HG02885 (cell line): Measurements from ENCODE around the gene ARMC5.
"Not testable (repeated sequence)": the region's sequence is repeated elsewhere in the genome, so short reads cannot be mapped to it uniquely, and the experiment has no call there.

ENCODE experiments used
- ATAC-seq: cut with Tn5 transposase; IDR thresholded peaks from one replicate; pipeline ENCODE4 v1.9.1; 2021; ENCODE audit warnings: mild to moderate bottlenecking; ENCODE audit not compliant: unreplicated experiment, poor library complexity

ARMC5 gene

DNA sequence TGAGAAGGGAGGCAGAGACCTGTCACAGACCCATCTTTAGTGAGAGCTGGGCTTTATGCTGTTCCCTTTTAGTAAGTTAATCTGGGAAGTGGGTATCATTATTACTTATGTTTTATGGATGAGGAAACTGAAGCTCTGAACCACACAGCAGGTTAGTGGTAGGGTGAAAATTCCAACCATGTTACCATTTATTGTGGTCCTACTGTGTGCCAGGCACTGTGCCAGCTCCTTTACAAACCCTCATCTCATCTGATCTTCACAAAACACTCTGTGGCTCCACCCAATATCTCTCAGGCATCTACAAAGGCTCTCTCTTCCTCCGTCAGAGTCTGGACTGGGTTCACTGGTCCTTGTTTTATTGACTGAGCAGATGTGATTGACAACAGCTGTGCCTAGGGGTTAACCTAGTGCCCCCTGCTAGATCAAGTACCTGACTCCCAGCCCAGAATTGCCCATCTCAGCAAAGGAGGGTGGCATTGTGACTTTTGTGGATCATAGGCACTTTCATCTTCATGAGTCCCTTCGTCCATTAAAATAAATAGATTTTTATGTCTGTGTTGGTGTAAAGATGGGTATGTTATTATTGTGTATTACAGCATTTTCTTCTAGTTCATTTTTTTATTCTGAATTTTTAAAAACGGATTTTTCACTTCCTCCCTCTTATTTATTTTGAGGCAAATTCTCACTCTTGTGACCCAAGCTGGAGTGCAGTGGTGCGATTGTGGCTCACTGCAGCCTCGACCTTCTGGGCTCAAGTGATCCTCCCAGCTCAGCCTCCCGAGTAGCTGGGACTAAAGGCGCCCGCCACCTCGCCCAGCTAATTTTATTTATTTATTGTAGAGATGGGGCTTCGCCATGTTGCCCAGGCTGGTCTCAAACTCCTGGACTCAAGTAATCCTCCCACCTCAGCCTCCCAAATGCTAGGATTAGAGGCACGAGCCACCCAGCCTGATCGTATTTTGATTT lies 15.8 kb downstream of the ARMC5 start:
- ATAC-seq, result no peak

DNA sequence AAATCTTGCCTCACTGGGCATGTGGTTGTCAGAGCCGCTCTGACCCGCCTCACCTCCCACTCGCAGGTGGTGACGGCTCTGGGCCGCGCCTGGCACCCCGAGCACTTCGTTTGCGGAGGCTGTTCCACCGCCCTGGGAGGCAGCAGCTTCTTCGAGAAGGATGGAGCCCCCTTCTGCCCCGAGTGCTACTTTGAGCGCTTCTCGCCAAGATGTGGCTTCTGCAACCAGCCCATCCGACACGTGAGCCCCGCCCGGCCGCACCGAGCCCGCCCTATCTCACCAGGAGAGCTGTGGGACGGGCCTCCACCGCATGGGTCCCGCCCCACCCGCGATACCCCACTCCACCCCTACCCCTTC lies 16.6 kb downstream of the ARMC5 start:
- ATAC-seq, result no peak

DNA sequence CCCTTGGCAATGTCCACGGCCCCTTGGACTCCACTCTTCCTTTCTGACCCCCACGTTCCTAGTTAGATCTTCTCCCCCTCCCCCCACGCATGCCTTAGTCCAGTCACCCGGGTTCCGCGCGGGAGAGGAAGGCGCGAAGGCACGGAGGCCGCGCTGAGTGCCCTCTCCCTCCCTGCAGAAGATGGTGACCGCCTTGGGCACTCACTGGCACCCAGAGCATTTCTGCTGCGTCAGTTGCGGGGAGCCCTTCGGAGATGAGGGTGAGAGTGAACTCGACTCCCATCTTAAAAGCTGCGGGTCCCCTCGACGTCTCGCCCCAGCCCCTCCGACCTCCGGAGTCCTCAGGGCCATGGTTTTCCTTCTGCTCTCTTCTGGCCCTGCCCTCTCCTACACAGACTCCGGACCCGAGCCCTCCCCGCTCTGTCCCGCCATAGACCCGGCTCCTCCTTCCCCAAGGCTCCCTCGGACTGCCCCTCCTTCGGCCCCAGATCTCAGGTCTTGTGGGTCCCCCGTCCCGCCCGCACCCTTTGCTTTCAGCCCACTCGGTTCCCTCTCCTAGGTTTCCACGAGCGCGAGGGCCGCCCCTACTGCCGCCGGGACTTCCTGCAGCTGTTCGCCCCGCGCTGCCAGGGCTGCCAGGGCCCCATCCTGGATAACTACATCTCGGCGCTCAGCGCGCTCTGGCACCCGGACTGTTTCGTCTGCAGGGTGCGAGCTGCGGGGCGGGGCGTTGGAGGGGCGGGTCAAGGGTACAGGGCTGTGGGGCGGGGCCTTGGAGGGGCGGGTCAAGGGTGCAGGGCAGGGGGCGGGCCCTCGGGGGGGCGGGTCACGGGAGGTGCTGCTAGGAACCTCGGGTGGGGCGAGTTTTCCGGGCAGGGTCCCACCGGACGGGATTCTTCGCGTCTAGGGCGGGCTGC lies 17.3 kb downstream of the ARMC5 start:
- peak; percentile 59 for ATAC-seq

DNA sequence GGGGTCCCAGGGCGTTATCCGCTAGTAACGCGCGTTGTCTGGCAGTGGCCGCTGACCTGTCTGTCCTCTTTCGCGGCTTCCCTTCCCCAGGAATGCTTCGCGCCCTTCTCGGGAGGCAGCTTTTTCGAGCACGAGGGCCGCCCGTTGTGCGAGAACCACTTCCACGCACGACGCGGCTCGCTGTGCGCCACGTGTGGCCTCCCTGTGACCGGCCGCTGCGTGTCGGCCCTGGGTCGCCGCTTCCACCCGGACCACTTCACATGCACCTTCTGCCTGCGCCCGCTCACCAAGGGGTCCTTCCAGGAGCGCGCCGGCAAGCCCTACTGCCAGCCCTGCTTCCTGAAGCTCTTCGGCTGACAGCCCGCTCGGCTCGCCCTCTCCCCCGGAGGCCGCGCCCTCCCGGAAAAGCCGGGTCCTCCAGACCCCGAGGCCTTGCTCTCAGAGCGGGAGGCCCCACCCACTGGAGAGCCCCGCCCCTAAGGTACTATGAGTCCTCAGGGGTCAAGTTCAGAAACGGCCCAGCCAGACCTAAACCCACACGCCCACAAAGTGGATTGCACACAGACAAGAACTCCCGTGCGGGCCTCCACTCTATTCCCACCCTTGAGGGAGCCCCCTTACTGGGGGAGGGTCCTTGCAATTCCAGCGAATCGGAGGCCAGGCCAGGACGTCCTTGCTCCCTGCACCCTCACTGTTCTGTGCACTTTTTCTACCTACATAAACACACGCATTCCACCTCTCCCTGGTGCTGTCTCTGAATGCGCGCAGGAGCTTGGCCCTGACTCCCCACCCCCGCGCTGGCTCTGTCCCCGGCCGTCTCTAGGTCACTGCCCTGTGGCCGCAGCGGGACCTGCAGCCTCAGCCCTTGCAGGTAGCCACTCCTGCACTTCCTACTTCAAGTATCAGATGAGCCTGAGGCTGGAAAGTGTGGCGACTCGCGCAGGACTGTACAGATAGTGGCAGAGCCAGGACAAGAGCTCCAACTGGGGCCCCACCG lies 18.2 kb downstream of the ARMC5 start:
- ATAC-seq, result peak; percentile 22

DNA sequence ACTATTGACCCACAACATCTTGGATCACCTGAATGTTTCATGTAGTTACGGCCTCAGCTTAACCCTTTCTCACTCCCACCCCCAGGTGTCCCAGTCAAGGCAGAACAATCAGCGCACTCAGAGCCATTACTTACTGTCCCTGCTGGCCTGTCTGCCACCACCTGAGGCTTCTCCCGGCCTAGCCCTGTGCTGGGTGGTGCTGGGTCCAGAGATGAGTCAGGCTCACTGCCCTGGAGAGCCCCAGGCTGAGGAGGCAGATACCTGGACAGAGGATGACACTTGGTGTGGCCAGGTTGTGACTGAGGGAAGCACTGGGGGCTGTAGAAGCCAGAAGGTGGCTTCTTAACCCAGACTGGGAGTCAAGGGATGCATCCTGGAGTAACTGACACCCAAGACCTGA lies 19.7 kb downstream of the ARMC5 start:
- no peak for ATAC-seq

DNA sequence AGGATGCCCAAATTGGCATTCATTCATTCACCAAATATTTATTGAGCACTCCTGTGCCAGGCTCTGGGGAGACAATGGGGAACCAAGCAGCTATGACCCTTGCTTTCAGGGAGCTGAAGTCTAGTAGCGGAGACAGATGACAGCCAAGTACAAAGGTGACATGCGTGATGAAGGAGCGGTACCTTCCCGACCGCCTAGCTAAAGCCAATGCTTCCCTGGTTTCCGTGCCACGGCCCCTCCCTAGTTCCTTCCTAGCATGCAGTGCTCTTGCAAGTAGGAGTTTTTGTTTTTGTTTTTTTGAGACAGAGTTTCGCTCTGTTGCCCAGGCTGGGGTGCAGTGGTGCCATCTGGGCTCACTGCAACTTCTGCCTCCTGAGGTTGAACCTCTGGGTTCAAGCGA lies 20.4 kb downstream of the ARMC5 start:
- no peak for ATAC-seq

DNA sequence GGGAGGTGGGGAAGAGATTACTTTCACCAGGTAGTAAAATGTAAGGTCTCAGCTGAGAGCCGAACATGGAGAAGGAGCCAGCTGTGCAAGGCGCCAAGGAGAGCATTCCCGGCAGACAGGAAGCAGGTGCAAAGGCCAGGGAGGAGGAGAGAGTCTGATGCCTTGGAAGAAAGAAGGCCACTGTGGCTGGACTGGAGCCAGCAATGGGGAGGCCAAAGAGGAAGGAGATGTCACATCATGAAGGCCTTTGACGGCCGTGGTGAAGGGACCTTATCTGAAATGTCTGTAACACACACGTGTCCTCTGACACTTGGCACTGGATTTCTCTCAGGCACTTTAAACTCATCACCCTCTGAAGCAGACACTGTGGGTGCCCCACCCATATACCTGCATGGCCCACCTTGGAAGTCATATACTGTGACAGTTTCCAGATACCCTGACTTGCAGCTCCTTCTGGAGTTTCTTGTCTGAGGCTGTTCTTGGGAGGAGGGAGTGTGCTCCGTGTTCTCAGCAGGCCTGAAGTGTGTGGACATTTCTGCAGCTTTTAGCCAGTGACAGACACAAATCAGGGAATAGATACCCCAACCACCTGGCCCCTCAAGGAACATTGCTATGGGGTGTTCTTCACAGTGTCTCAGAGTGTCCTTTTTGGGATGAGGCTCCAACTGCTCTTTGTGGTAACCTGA lies 21.7 kb downstream of the ARMC5 start:
- no peak for ATAC-seq

DNA sequence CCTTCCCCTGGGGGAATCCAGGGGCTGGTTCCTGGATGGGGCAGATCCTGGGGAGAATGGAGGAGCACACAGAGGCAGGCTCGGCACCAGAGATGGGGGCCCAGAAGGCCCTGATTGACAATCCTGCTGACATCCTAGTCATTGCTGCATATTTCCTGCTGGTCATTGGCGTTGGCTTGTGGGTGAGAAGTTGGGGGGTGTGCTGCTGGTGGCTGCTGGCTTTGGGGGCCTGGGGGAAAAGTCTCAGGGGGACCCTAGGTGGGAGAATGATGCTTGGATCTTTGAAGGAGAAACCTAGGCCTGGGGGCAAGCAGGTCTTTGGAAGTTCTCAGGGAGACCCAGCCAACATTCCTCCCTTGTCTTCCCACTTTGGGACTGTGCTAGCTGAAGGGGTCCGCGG lies 23.8 kb downstream of the ARMC5 start, which contains the start of gene SLC5A2:
Gene SLC5A2, plus strand, starts transcription at position 43 of the 400 bp plus-strand sequence. Its CDS starts 14 bp downstream, at position 57.
- no peak for ATAC-seq

DNA sequence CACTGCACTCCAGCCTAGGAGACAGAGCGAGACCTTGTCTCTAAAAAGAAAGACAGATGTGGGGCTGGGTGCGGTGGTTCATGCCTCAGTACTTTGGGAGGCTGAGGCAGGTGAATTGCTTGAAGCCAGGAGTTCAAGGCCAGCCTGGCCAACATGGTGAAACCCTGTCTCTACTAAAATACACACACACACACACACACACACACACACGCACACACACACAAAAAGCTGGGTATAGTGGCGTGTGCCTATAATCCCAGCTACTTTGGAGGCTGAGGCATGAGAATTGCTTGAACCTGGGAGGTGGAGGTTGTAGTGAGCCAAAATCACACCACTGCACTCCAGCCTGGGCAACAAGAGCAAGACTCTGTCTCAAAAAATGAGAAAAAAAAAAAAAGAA lies 24.7 kb downstream of the ARMC5 start:
- not testable (repeated sequence) for ATAC-seq

DNA sequence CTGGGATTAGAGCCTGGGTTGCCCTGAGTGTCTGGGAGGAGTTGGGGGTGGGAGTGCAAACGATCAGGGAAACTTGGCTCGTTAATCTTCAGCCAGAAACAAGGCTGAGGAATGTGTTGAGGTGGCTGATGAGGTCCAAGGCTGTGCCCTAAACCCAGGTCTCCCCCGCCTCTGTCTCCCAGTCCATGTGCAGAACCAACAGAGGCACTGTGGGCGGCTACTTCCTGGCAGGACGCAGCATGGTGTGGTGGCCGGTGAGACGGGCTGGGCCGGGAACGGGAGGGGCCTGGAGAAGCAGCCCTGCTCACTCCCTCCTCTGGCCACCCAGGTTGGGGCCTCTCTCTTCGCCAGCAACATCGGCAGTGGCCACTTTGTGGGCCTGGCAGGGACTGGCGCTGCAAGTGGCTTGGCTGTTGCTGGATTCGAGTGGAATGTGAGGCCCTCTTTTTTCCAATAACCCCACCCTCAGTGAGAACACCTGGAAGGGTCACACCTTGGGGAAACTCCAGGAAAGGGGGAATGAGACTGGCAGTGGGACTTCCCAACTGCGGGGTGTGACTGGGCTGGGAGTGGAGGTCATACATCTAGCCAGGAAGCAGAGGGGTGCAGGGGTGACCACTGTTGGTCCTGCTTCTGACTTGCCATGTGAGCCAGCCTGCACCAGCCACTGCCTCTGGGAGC lies 25.3 kb downstream of the ARMC5 start:
- ATAC-seq, result no peak

DNA sequence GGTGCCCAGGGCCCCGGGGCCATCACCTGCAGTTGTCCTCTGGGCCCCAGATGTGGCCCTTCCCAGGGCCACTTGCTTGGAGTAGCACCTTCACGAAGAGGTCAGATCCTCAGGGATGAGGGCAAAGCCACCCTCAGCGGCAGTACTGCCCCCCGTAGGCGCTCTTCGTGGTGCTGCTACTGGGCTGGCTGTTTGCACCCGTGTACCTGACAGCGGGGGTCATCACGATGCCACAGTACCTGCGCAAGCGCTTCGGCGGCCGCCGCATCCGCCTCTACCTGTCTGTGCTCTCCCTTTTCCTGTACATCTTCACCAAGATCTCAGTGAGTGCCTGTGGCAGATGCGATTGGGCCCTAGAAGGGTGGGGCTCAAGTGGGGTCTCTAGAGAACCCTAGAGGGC lies 26.3 kb downstream of the ARMC5 start:
- no peak for ATAC-seq

DNA sequence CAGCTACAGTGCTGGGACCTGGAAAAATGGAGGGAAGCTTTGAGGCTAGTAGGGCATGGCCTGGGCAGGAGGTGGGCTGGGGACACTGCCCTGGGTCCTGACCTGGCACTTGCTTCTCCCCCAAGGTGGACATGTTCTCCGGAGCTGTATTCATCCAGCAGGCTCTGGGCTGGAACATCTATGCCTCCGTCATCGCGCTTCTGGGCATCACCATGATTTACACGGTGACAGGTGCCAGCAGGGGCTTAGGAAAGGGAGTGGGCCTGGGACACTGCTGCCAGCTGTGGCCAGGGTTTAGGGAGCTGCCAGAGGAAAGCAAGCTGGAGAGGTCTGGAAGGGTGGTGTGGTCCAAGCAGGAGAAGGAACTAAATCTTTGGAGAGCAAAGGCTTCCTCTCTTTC lies 26.7 kb downstream of the ARMC5 start:
- no peak for ATAC-seq

DNA sequence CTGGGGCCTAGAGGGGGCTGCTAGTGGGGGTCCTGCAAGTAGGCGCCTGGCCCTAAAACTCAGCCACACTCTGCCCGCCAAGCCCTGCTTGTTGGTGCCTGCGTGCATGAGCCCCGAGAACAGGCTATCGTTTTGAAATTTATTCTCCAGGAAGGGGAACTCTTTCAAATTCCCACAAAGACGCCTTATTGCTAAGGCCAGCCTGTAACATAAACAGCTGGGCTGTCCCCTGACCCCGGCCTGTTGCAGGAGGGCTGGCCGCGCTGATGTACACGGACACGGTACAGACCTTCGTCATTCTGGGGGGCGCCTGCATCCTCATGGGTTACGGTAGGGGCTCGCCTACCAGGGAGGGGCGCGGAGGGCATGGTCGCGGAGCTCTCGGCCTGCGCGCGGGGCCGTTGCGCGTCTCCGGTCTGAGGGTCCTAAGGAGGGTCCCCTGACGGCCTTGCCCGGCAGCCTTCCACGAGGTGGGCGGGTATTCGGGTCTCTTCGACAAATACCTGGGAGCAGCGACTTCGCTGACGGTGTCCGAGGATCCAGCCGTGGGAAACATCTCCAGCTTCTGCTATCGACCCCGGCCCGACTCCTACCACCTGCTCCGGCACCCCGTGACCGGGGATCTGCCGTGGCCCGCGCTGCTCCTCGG lies 27.9 kb downstream of the ARMC5 start:
- no peak for ATAC-seq

DNA sequence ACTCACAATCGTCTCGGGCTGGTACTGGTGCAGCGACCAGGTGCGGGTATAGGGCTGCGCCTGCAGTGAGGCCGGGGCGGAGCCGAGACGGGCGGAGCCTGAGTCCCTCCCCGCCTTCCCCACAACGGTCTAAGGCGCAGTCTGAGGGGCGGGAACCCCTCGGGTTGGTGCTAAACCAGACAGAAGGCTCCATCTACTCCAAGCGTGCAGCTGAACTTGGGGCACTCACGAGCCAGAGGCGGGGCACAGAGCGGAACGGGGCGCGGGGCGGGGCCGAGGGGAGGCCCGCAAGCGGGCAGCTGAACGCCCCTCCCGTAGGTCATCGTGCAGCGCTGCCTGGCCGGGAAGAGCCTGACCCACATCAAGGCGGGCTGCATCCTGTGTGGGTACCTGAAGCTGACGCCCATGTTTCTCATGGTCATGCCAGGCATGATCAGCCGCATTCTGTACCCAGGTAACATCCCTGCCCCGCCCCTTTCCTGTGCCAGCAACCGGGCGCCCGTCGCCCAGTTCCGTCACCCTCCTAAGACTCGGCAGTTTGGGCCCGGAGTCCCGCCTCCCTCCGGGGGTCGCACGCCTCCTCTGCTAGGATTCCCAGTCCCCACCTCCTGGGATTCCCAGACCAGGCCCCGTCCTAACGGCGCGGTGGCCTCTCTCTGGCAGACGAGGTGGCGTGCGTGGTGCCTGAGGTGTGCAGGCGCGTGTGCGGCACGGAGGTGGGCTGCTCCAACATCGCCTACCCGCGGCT lies 28.6 kb downstream of the ARMC5 start:
- ATAC-seq, result peak; percentile 78

DNA sequence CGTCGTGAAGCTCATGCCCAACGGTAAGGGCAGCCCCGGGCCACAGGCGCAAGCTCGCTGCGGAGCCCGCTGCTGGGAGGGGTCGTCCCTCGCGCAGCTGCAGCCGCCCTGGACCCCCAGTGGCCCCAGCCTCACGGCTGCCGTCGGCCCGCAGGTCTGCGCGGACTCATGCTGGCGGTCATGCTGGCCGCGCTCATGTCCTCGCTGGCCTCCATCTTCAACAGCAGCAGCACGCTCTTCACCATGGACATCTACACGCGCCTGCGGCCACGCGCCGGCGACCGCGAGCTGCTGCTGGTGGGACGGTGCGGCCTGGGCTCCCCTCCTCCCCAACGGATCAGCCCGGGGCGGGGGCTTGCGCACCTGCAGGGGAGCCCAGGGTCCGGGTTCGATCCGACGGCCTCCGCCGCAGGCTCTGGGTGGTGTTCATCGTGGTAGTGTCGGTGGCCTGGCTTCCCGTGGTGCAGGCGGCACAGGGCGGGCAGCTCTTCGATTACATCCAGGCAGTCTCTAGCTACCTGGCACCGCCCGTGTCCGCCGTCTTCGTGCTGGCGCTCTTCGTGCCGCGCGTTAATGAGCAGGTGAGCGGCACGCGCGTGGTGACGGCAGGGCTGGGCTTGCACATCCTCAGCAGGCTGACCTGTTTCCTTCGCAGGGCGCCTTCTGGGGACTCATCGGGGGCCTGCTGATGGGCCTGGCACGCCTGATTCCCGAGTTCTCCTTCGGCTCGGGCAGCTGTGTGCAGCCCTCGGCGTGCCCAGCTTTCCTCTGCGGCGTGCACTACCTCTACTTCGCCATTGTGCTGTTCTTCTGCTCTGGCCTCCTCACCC lies 29.4 kb downstream of the ARMC5 start:
- ATAC-seq, result no peak

DNA sequence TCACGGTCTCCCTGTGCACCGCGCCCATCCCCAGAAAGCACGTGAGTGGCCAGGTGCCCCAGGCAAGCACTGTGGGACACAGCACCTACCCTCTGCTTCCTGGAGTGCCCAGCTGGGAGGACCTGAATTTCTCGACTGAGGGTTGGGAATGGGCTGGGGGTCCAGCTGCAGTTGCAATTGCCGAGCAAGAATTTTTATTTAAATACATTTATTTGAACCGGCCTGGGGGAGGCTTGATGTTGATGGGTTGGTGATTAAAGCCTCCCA lies 29.9 kb downstream of the ARMC5 start:
- no peak for ATAC-seq
